HG02884 (cell line): ENCODE measurements around the gene STXBP5.

Experiments
- ATAC-seq: cut with Tn5 transposase; IDR thresholded peaks from one replicate; pipeline ENCODE4 v1.9.1; 2021; ENCODE audit warnings: mild to moderate bottlenecking, moderate library complexity; ENCODE audit not compliant: unreplicated experiment

Gene STXBP5

GRCh38 chr6:147177286-147177685 is 26.9 kb upstream of the STXBP5 start:
- no peak for ATAC-seq

DNA sequence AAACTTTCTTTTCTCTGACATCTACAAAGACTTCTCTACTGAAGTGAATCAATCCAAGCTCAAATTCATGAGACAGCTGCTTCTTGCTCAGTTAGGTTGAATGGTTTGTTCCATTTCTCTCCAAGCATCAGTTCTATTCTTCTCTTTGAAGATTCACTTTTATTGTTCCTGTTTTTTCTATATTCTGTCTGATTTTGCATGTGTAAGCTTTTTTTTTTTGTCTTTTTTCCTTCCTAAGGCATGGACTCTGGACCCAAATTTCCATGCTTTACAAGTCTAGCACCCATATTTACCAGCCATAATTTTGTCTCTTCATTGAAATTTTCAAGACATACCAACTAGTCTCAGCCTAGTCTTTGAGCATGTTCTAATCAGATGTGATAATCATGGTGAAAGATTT is 25.9 kb upstream of the STXBP5 start:
- ATAC-seq: no peak

- ATAC-seq: no peak
Observed at GRCh38 chr6:147179809-147180208, 24.4 kb upstream of the STXBP5 start.

DNA sequence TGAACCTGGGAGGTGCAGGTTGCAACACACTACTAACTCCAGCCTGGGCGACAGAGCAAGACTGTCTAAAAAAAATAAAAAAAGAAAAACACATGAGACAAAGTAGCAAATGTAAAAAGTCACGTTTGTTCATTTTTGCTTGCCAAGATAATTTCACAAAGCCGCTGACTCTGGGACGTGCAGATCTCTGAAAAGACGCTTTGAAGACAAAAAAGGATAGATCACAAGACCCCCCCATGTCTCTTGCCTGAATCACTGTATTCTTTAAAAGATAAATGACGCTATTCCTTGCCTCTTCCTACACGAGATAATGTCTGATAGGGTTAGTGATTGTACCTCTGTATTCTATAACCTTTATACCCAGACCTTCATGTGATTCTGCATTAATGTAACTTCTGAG is 23.3 kb upstream of the STXBP5 start:
- no peak for ATAC-seq

DNA sequence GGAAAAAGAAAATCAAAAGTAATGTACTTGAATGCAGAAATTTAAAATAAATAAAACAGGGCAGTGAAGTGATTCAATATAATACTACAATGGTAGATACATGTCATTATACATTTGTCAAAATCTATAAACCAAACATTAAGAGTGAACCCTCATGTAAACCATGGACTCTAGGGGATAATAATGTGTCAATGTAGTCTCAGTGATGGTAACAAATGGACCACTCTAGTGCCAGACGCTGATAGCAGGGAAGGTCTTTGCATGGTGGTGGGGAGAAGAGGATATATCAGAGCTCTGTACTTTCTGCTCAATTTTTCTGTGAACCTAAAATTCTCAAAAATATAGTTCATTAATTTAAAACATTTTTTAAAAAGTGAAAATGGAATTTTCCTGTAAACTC is 19.8 kb upstream of the STXBP5 start:
- ATAC-seq: no peak

DNA sequence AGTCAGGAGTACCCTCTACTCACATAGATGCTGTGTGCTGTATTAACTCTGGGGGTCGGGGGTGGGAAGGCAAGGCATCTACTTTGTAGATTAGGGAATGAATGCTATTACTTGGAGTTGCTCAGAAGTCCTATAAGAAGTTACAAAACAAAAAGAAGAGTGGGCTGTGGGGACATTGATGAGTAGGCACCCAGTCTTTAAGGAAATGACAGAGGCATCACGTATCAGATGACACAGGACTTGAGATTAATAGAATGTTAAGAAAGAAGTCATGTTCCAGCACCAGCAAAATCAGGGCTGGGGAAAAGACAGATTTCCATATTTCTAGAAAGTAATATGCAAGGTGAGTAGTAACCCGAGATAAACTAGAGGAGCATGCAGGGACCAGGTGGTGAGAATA is 19.0 kb upstream of the STXBP5 start:
- no peak for ATAC-seq

DNA sequence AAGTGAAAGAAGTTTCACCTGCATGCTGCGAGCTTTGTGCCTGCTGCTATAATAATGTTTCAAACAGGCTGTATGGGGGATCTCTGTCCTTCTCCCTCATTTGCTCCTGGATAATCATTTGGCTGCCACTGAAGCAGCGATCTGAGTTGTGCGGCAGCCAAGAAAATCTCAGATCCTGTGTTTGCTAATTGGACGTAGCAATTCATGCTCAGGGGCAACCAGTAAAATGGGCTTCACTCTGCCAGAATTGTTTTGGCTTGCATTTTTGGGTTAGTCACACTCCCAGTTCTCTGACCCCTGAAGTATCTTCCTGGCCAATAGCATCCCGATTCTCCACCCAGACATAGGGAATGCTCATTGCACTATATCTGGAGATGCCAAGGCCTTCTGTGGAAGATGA is 13.7 kb upstream of the STXBP5 start:
- ATAC-seq: no peak

- ATAC-seq: no peak
Observed at GRCh38 chr6:147192278-147192911, 11.8 kb upstream of the STXBP5 start.

DNA sequence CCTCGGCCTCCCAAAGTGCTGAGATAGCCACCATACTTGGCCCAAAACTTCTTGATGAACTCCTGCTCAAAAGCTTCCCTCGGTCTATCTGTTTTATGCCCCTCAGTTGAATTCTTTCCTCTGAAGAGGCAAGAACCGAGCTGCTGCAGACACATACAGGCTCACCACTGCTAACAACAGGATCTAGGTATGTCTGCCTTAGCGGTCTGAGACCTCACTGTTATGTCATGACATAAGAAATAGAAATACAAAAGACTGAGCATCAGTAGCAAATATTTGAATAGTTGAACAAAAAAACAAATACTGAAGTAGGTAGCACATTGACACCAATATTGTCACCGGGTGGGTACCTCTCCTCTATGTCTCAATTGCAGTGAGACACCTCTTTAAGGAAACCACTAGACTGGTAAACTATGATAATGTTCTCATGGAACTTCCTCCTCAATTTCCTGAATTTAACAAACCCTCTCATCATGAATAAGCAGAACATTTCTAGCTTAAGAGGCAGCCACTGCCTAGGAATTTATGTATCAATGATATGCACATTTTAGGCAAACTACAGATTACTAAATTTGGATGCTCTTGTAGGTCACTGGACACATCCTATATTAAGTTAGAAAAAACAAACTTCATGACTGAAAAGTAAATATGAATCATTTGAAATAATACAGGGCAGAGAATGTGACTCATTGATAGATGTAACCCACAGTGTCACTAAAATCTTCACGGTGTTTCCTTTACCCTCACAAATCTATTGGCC is 9.4 kb upstream of the STXBP5 start:
- no peak for ATAC-seq

DNA sequence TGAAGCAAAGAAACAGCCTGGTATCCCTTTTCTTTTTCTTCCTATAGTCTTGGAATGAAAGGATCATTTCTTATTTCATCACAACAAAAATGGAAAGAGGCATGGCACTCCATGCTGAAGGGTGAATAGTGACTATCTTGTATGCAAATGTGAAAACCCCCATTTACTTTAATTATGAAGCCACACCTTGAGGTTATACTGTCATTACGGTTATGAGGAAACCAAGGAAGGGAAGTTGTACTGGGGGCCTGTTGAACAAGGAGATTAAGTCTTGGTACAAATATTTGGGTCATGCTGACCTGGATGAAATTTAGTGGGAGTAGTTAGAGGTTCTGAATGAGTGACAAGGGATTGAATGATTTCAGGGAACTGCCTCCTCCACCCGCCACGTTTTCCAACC is 8.7 kb upstream of the STXBP5 start:
- ATAC-seq: no peak

- no peak for ATAC-seq
Observed at GRCh38 chr6:147195987-147196386, 8.2 kb upstream of the STXBP5 start.

- no peak for ATAC-seq
Observed at GRCh38 chr6:147200711-147201110, 3.5 kb upstream of the STXBP5 start.

- no peak for ATAC-seq
Observed at GRCh38 chr6:147201885-147202515, 2.2 kb upstream of the STXBP5 start.

DNA sequence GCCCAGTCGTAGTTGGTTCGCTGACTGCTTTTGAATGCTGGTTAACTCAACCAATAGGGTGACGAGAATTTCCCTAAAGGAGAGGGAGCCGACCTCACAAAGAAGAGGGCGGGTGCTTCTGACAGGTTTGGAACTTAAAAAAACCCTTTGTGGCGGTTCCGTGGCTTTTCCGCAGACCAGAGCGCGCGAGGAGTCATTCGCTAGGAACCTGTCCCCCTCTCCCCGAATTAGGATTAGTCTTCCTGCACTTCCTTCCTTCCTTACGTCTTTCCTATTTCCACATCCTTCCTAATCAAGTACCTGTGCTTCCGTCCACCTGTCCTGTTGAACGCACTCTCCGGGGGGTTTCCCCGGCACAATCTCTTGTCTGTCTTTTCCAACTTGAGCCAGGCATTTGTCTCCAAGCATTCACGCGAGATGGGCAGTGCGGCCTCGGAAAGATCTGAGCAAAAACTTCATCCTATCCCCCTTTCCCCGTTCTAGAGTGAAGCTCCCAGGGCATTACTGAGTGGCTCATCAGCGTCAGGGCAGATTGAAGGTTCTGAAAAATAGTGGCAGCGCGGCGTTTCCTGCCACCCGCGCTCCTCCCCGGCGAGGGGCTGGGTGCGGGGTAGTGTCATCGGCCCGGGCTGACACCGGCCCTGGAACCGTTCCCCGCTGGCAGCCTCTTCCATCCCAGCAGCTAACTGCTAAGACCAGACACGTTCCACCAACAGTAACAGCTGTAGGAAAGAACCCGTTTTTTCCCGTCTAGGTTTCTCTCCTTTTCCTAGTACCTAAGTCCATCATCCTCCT is 1.5 kb upstream of the STXBP5 start:
- ATAC-seq: peak; percentile 79

GRCh38 chr6:147203311-147204059 is 732 bp upstream of the STXBP5 start:
- peak; percentile 47 for ATAC-seq

DNA sequence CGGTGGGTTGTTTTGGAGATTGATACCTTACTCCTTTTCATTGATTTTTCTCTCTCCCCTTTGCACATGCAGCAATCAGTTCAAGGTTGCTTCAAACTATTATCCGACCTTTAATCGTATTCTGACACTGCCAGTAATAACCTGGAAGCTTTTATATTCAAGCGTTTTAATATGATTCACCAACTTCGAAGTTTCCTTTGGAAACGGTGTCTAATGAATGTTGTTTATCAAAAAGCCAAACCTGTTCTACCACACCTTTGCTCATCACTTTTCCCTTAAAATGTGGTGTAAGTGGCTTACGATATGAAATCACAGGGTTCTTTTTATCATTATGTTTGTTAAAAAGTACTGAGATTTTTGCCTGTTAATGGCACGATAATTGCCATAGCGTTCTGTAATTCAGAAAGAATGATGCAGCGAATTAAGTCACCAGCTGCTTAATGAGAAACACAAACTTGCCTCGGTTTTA is 660 bp downstream of the STXBP5 start:
- ATAC-seq: no peak

DNA sequence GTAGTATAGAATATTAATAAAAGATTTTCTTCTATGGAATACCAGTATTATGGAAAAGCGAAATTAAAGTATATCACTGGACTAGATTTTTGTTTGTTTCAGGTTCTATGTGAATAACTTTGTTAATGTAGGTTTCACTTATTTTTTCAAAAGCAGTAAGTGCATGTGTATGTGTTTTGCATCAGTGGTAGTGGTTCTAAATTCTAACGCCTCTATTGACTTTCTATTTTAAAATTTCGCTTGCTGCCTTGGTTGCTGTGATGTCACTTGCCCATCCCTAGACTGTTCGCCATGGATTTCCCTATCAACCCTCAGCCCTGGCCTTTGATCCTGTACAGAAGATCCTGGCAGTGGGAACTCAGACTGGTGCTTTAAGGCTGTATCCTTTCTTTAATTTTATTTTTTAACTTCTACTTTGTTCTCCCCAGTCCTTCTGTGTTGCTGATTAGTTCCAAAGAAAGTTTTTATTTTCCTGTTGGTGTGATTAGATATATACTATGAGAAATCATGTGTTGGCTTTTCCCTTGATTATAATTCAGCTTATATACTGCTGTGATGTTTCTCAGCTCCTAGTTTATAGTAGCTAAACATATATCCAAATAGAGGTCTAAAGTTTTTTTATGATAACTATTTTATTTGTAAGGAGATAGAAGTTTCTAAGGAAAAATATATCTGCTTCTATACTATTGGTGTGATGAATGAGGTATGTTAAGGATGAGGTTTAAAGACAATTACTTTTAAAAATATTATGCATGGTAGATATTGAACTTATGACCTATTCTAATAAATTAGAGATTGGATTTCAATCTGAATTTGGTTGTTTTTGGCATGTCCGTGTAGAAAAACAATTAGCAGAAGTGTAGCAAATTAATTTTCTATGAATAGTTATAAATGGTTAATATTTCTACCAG is 1.7 kb downstream of the STXBP5 start:
- ATAC-seq: no peak

DNA sequence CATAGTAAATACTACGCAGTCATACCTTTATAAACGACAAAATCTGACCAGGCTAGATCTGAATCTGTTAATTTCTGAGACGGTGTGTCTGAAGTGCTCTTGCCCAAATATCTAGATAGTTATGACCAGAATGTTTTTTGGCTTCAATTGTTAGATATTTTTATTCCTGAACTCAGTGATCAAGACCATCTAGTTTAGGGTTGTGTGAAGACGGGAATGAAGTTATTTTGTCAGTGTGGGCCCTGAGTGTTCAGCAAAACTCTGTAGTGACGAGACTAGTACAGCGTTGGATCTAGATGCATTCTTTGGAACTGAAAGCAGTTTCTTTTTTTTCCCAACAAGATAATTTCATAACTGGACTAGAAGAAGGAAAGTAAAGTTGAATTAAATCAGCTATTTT is 3.1 kb downstream of the STXBP5 start:
- no peak for ATAC-seq
